Activated CD8-positive, alpha-beta memory T cell treated with anti-CD3 and anti-CD28 coated beads, Interleukin-2, amount 50 U/mL, for 48 hours (primary cell): ENCODE measurements around the gene AMER2.

Source experiments
- DNase-seq: peaks from one replicate; pipeline ENCODE4 v3.0.0-alpha.2; 2020

The AMER2 gene

GRCh38 chr13:25171517-25172302, at the start of gene AMER2:
TSS of gene AMER2 (minus strand) at chr13:25172288. CDS start at chr13:25171619, 669 bp downstream.
- peak; percentile 55 for DNase-seq

DNA sequence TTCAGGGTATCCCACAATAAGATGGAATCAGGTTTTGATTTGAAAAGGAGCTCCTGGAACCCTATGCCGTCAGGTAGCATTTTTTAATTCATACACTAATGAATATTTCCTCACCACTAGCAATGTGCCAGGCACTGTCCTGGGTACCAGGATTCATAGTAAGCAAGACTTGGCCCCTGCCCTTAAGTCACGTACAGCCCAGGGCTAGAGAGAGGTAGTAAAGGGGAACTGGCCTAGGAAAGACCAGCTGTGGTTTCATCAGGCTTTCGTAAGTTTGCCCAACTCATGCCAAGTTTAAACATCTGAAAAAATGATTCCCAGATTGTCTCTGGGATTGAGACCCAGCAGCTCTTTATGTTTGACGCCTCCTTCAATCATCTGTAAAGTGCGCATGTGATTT, 45.9 kb upstream of the AMER2 start:
- no peak for DNase-seq

GRCh38 chr13:25217023-25217885, 45.2 kb upstream of the AMER2 start:
- no peak for DNase-seq

- no peak for DNase-seq
Measured at GRCh38 chr13:25215253-25215575, 43.1 kb upstream of the AMER2 start.

GRCh38 chr13:25214491-25215252, 42.6 kb upstream of the AMER2 start:
- DNase-seq: no peak

DNA sequence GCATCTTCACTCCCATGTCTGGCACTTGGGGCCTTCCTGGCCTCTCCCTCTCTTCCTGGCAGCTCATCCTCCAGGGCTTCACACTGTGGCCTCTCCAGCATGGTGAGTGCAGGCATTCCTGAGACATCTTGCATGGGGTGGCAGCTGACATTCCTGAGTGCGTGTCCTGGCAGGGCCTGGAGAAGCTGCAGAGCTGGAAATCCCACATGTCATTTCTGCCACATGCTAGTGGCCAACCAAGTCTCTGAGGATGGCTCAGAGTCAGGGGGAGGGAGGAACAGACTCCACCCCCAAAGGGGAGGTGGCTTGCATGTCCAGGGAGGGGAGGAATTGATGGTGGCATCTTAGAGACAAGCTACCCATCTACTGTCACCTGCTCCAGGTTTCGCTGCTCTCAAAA, 41.6 kb upstream of the AMER2 start:
- DNase-seq: no peak

GRCh38 chr13:25210842-25211569, 38.9 kb upstream of the AMER2 start:
- DNase-seq: no peak

DNA sequence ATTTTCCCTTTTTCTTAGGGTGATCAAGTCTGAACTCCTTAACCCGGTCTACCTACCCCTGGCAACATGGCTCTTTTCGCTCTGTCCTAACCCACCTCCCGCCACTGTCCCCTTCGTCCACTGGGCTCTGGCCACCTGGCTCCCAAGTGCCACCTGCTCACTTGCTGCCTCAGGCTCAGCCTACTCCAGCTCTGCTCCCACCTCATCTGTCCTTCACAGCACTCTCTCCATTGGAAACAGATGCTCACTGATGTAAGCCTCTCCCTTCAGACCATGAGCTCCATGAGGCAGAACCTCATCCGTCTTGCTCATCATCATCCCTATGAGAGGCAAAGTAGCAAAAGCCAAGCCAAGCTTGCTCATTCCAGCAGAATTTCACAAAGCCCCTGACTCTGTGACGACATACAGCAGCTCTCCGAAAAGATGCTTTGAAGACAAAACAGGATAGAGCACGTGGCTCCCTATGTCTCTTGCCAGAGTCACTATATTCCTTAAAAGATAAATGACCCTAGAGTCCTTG, 35.3 kb upstream of the AMER2 start:
- DNase-seq: no peak

DNA sequence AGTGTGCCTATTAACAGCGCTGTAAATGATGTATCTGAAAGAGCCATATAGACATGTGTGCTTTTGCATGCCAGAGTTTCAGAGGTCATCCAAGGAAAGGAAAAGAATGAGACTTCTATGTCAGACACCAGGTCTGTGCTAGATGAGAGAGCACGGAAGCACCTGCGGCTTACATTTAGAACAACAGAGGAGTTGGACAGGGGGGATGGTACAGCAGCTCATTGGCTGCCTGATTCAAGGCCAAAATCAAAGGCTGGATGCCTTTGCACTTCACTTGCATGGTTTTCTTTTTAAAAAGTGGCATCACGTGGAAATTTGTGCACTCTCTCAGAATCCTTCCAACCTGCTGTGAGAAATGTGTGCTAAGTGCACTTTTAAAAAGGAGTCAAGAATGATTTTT, 32.8 kb upstream of the AMER2 start:
- DNase-seq: no peak

DNA sequence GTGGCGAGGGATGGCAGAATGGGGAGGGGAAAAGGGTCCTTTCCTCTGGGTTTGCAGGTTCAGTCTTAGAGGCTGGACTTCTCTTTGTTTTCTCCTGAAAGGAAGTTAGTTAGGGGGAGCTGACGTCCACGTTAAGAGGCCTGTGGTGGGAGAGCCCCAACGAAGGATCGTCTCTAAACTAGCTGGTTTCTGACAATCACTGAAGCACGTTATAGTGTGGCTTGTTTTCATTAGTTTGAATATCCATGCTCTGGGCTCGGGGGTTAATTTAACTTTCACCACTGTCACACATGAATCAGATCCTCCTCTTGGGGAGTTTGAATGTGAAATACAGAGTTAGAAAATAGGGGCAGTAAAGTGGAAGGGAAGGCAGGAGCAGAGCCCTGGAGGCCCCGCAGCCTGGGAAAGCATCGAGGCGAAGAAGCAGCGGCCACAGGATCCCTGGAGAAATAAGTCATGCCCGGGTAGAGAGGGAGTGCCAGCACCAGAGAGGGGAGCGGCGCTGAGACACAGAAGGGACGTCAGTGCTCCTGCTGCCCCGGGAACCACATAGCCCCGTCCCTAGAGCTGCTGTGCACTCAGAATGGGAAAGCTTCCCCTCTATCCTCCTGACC, 31.1 kb upstream of the AMER2 start:
- no peak for DNase-seq

DNA sequence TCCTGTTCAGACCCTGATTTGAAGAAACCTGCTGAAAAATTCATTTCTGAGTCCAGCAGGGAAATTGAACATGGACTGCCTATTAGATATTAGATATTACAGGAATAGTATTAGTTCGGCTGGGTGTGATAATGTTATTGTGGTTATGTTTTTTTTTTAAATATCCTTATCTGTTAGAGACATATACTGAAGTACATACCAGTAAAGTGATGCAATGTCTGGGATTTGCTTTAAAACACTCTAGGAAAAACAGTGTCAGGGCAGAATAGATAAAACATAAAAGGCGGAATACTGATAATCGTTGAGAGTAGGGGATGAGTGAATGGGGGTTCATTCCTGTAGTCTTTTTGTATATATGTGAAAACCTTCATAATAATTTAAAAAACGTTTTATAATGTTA, 28.7 kb upstream of the AMER2 start:
- DNase-seq: no peak

DNA sequence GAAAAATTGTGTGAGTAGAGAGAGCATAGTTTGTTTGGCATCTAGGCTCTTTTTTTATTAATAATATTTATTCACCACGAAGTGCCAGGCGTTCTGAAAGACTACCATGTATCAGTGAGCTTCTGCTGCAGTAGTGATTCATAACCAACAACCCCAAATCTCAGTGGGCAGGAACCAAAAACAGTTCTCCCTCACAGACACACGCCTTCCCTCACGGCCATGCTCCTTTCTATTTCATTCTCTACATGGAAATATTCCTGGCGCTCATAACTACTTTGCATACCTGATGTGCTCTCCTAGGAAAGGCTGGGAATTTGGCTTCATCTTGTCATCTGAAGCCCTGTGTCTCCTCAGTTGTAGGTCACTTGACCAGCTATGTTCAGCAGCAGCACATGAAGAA, 26.6 kb upstream of the AMER2 start:
- DNase-seq: no peak

GRCh38 chr13:25196971-25197370, 24.9 kb upstream of the AMER2 start:
- DNase-seq: no peak

- no peak for DNase-seq
Measured at GRCh38 chr13:25192936-25193335, 20.8 kb upstream of the AMER2 start.

DNA sequence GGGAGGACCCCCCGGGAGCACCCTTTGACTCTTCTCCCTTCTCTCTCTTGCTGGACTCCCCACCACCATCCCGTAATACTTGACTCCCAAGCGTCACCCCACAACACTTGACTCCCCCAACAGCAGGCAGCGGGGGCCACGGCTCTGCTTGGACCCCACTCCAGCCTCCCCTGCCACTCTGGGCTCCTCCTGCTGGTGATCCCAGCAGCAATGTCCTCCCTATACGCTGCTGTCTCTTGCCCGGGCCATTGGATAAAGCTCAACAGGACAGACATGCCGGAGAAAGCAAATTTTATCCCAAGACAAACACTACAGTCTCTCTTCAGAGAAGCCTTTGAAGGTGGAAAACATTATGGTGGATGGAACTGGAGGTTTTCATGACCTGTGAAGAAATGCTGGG, 20.4 kb upstream of the AMER2 start:
- no peak for DNase-seq

GRCh38 chr13:25192052-25192451, 20.0 kb upstream of the AMER2 start:
- no peak for DNase-seq

GRCh38 chr13:25190771-25191170, 18.7 kb upstream of the AMER2 start:
- no peak for DNase-seq

GRCh38 chr13:25190256-25190655, 18.2 kb upstream of the AMER2 start:
- DNase-seq: no peak

DNA sequence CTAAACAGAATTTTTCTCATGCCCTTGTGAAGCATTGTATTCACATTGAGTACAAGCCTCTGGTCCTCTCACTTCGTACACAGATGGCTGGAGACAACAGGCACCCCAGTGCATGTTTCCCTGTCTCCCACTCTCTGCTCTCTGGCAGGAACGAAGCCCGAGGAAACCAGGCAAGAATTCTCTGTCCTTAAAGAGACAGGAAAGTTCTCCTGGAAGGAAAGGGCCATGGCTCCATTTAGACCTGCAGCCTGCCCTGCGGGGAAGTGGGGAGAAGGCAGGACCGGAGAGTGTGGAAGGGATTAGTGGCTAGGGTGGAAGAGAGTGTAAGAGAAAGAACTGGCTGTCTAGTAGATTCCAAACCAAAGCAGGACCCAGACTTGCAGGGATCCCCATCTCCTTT, 15.5 kb upstream of the AMER2 start:
- no peak for DNase-seq

GRCh38 chr13:25186187-25186586, 14.1 kb upstream of the AMER2 start:
- DNase-seq: no peak

- DNase-seq: no peak
Measured at GRCh38 chr13:25181597-25181996, 9.5 kb upstream of the AMER2 start.
